NB4 (cell line): ENCODE measurements around the gene COL26A1.

ENCODE experiments used
- CTCF ChIP-seq: IDR thresholded peaks from one replicate; pipeline ENCODE4 v1.5.1; 2012; ENCODE audit warnings: low read depth, low read length
- POLR2A ChIP-seq: IDR thresholded peaks from 2 replicates; pipeline ENCODE4 v1.6.1; 2011; ENCODE audit warnings: mild to moderate bottlenecking; ENCODE audit not compliant: insufficient read length; ENCODE audit errors: extremely low read depth

GRCh38 chr7:101589976-101590662 is 227.4 kb downstream of the COL26A1 start:
- TF ChIP-seq CTCF = no peak
- TF ChIP-seq POLR2A = no peak
